OCI-LY1 (cell line): Measurements from ENCODE around the gene FLT3LG.

Experiments used
- H2AFZ ChIP-seq: fragments of 200-600 bp; sonication (generic), shearing (Covaris generic); 2 replicates; pipeline ENCODE4 v1.6.0; 2014; ENCODE audit warnings: antibody characterized with exemption, mild to moderate bottlenecking, low read length
- H3F3A ChIP-seq: fragments of 200-600 bp; sonication (generic), shearing (Covaris generic); 2 replicates; pipeline ENCODE4 v1.6.0; 2014; ENCODE audit warnings: mild to moderate bottlenecking, antibody characterized with exemption, low read length, moderate library complexity; ENCODE audit not compliant: insufficient read depth
- H3K27ac ChIP-seq: fragments of 200-600 bp; sonication (generic); 2 replicates; pipeline ENCODE4 v1.5.1; 2014; ENCODE audit warnings: low read length, mixed run types, mild to moderate bottlenecking, low read depth; ENCODE audit not compliant: poor library complexity, severe bottlenecking
- H3K27me3 ChIP-seq: fragments of 200-600 bp; sonication (generic); 2 replicates; pipeline ENCODE4 v1.6.0; 2014; ENCODE audit warnings: antibody characterized with exemption, mild to moderate bottlenecking, low read length, moderate library complexity; ENCODE audit not compliant: insufficient read depth
- H3K36me3 ChIP-seq: fragments of 200-600 bp; sonication (generic); 2 replicates; pipeline ENCODE4 v1.6.1; 2014; ENCODE audit warnings: mild to moderate bottlenecking, antibody characterized with exemption, low read length, moderate library complexity, mixed read lengths; ENCODE audit not compliant: insufficient read depth
- H3K4me1 ChIP-seq: fragments of 200-600 bp; sonication (generic); 2 replicates; pipeline ENCODE4 v1.5.1; 2014; ENCODE audit warnings: mild to moderate bottlenecking, low read length, moderate library complexity; ENCODE audit not compliant: insufficient read depth, severe bottlenecking
- H3K4me2 ChIP-seq: fragments of 200-600 bp; sonication (generic), shearing (Covaris generic); 2 replicates; pipeline ENCODE4 v1.6.1; 2014; ENCODE audit warnings: low read length
- H3K4me3 ChIP-seq: fragments of 200-600 bp; sonication (generic); 2 replicates; pipeline ENCODE4 v1.5.1; 2014; ENCODE audit warnings: low read length, low read depth, mild to moderate bottlenecking, mixed read lengths; ENCODE audit not compliant: poor library complexity, severe bottlenecking
- H3K79me2 ChIP-seq: fragments of 200-600 bp; shearing (Covaris generic); 2 replicates; pipeline ENCODE4 v1.6.1; 2016; ENCODE audit warnings: mixed run types, low read length, mixed read lengths; ENCODE audit not compliant: insufficient read depth
- H3K9ac ChIP-seq: fragments of 200-600 bp; sonication (generic), shearing (Covaris generic); 2 replicates; pipeline ENCODE4 v1.6.1; 2014; ENCODE audit warnings: mild to moderate bottlenecking, low read length, mixed read lengths
- H3K9me2 ChIP-seq: fragments of 200-600 bp; sonication (generic), shearing (Covaris generic); 2 replicates; pipeline ENCODE4 v1.6.1; 2014; ENCODE audit warnings: low read depth, mild to moderate bottlenecking, low read length, mixed read lengths
- H3K9me3 ChIP-seq: fragments of 200-600 bp; shearing (Covaris generic); 2 replicates; pipeline ENCODE4 v1.6.1; 2014; ENCODE audit warnings: low read length, mixed read lengths
- H4K20me1 ChIP-seq: fragments of 200-600 bp; sonication (generic), shearing (Covaris generic); 2 replicates; pipeline ENCODE4 v1.6.0; 2016; ENCODE audit warnings: mild to moderate bottlenecking, low read length; ENCODE audit not compliant: insufficient read depth
- EZH2 ChIP-seq: fragments of 200-600 bp; sonication (generic), shearing (Covaris generic); IDR thresholded peaks from 2 replicates; pipeline ENCODE4 v1.8.0; 2017; ENCODE audit warnings: borderline replicate concordance, mixed run types, mild to moderate bottlenecking, antibody characterized with exemption, low read length, moderate library complexity, mixed read lengths
- TF ChIP-seq, protein P1 (sequence below): fragments of 200-600 bp; sonication (generic), shearing (Covaris generic); IDR thresholded peaks from 2 replicates; pipeline ENCODE4 v1.5.1; 2017; ENCODE audit warnings: mild to moderate bottlenecking, antibody characterized with exemption, low read length, moderate library complexity, mixed read lengths

The FLT3LG gene, protein sequence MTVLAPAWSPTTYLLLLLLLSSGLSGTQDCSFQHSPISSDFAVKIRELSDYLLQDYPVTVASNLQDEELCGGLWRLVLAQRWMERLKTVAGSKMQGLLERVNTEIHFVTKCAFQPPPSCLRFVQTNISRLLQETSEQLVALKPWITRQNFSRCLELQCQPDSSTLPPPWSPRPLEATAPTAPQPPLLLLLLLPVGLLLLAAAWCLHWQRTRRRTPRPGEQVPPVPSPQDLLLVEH

DNA sequence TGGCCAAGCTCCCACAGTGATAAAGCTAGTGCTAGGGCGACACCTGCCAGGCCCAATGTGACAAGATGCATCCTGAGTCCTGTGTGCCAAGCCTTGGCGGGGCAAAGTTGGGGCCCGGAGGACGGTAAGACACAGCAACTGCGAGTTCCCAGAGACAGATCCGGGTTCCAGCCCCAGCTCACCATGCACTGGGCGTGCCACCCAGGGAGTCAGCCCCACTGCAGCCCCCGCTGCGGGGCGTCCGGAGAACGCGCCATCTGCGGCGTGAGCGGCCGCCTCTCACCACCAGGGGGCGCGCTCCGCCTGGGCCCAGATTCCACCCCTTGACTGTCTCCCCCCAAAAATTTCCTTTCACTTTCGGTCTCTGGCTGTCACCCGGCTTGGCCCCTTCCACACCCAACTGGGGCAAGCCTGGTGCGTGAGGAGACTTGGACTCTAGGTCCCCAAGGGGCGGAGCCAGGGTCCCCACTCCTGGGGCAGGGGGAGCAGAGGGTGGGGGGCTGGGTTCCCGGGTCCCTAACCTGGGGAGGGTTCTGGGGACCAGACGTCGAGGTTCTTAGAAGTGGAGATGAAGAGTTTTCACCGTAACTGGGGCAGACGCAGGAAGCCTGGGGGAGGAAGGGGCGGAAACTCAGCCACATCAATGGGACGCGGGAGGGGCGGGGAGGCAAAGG, at the start of gene FLT3LG:
Gene FLT3LG, plus strand, starts transcription at position 348 of the 674 bp plus-strand sequence. CDS start 425 bp downstream, outside the sequence.
- no peaks in the 10 kb centered on the region for H4K20me1 ChIP-seq
- peak within 1 kb of the TSS; percentile 81 for H3K4me2 ChIP-seq
- peaks cover 44% of the 10 kb centered on the region for H3K4me1 ChIP-seq
- peak within 1 kb of the TSS; percentile 69 for H3K4me3 ChIP-seq
- peaks cover 4% of the 10 kb centered on the region; the same call in 1 of the 2 replicates for H3K36me3 ChIP-seq
- TF ChIP-seq, protein P1, sequence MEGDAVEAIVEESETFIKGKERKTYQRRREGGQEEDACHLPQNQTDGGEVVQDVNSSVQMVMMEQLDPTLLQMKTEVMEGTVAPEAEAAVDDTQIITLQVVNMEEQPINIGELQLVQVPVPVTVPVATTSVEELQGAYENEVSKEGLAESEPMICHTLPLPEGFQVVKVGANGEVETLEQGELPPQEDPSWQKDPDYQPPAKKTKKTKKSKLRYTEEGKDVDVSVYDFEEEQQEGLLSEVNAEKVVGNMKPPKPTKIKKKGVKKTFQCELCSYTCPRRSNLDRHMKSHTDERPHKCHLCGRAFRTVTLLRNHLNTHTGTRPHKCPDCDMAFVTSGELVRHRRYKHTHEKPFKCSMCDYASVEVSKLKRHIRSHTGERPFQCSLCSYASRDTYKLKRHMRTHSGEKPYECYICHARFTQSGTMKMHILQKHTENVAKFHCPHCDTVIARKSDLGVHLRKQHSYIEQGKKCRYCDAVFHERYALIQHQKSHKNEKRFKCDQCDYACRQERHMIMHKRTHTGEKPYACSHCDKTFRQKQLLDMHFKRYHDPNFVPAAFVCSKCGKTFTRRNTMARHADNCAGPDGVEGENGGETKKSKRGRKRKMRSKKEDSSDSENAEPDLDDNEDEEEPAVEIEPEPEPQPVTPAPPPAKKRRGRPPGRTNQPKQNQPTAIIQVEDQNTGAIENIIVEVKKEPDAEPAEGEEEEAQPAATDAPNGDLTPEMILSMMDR, result peak; percentile 99
- no peak for TF ChIP-seq EZH2
- H3K79me2 ChIP-seq, result no peaks in the 10 kb centered on the region
- H3K9ac ChIP-seq, result peak within 1 kb of the TSS; percentile 74
- H3F3A ChIP-seq, result no peaks in the 10 kb centered on the region
- H3K27me3 ChIP-seq, result no peaks in the 10 kb centered on the region
- no peaks in the 10 kb centered on the region for H3K9me2 ChIP-seq
- peak within 1 kb of the TSS; percentile 45 for H3K27ac ChIP-seq
- no peaks in the 10 kb centered on the region for H3K9me3 ChIP-seq
- no peak within 1 kb of the TSS for H2AFZ ChIP-seq

DNA sequence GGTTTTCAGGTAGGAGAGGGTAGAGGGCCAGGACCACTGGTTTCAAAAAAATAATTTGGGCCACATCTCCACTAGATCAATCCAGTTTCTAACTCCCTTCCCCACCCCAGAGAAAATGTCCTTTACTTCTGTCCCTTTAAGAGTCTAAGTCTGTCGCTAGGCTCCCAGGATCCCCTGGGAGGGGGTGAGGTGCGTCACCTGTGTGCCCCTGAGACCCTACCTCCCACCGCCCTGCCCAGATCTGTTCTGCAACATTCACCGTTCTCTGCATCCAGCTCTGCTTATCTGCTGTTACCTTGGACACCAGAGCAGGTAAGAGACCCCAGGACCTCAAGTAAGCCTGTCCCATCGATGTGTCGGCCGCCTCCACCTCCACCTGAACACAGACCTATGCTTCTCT, 48.8 kb upstream of the FLT3LG start, which contains the start of gene GFY:
Gene GFY, plus strand, starts transcription at position 211 of the 400 bp plus-strand sequence. CDS start 1,043 bp downstream, outside the sequence.
- H3K27ac ChIP-seq, result no peak within 1 kb of the TSS
- no peaks in the 10 kb centered on the region for H3K9me3 ChIP-seq
- peaks cover 13% of the 10 kb centered on the region for H3K4me1 ChIP-seq
- no peak for TF ChIP-seq EZH2
- TF ChIP-seq, protein P1, result no peak
- H3K36me3 ChIP-seq, result no peaks in the 10 kb centered on the region
- peaks cover 22% of the 10 kb centered on the region for H3K27me3 ChIP-seq
- H3K9ac ChIP-seq, result no peak within 1 kb of the TSS
- H3K4me2 ChIP-seq, result no peak within 1 kb of the TSS
- H2AFZ ChIP-seq, result no peak within 1 kb of the TSS
- H3K9me2 ChIP-seq, result no peaks in the 10 kb centered on the region
- H3K79me2 ChIP-seq, result no peaks in the 10 kb centered on the region
- H3K4me3 ChIP-seq, result no peak within 1 kb of the TSS
- H3F3A ChIP-seq, result no peaks in the 10 kb centered on the region; the same call in 1 of the 2 replicates
- no peaks in the 10 kb centered on the region for H4K20me1 ChIP-seq

DNA sequence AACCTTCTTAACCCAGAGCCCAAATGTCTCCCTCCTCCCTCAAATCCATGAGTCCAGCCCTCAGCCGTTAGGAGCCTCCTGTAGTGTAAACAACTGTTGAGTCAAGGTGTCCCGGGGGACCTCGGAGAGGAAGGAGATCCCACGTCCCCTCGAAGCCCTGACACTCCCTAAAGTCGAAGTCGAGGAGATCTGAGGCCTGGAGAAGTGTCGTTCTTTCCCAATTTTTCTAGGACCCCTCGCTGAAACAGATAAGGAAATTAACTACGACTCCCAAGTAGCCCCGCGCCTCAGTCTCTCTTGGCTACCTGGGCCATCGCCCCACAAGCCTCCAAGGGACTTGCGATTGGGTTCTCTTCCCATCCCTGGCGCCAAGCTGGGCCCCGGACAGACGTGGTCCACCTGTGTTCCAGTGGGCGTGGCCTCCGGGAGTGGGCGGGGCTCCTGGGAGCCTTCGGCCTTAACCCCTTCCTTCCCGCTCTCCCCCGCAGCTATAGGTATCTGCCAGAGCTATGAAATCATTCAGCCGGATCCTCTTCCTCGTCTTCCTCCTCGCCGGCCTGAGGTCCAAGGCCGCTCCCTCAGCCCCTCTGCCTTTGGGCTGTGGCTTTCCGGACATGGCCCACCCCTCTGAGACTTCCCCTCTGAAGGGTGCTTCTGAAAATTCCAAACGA, 48.0 kb upstream of the FLT3LG start:
- Histone ChIP-seq H3F3A (no peaks in the 10 kb centered on the region; the same call in 1 of the 2 replicates), H2AFZ (no peak overlapping the region), H3K9ac (no peak overlapping the region), H3K36me3 (no peaks in the 10 kb centered on the region), H3K9me3 (no peaks in the 10 kb centered on the region), H3K79me2 (no peaks in the 10 kb centered on the region), H3K4me2 (no peak overlapping the region), H3K9me2 (no peaks in the 10 kb centered on the region), H3K4me3 (no peak overlapping the region), H3K27me3 (peaks cover 21% of the 10 kb centered on the region), H3K27ac (no peak overlapping the region), H3K4me1 (peaks cover 13% of the 10 kb centered on the region), H4K20me1 (no peaks in the 10 kb centered on the region)
- no peak for TF ChIP-seq EZH2
- TF ChIP-seq, protein P1, result no peak
